ENCODE data around the gene HES5. TPM values are rescaled to one million over a fixed set of nuclear protein-coding genes. Genes with fewer than 3 reads are reported as not detected.

The HES5 gene
- total and polyA plus RNA-seq, 2 experiments from 2014 or later: 0.16 to 0.21 TPM

GRCh38 chr1:2493218-2493617 lies 36.8 kb downstream of the HES5 start:
- peaks cover 4% of the 10 kb centered on the region; the same call in 1 of the 3 replicates for H3K36me3 Mint-ChIP-seq (ENCODE audit: low read depth)
- Histone ChIP-seq H3K4me3 (no peak overlapping the region), H3K79me2 (replicated peaks; ENCODE audit: insufficient read depth) (no peaks in the 10 kb centered on the region), H3K9me2 (ENCODE audit: insufficient read depth) (no peaks in the 10 kb centered on the region), H3K36me3 (ENCODE audit: insufficient read depth) (no peaks in the 10 kb centered on the region), H3K27me3 (ENCODE audit: insufficient read depth) (no peaks in the 10 kb centered on the region), H2AFZ (no peak overlapping the region), H3F3A (replicated peaks; ENCODE audit: low read depth) (no peaks in the 10 kb centered on the region), H3K4me2 (no peak overlapping the region), H3K27ac (ENCODE audit: low read depth) (no peak overlapping the region), H3K4me1 (ENCODE audit: insufficient read depth) (no peaks in the 10 kb centered on the region), H4K20me1 (replicated peaks; ENCODE audit: insufficient read depth) (no peaks in the 10 kb centered on the region)
- H3K4me1 Mint-ChIP-seq: no peaks in the 10 kb centered on the region
- H3K9me3 Mint-ChIP-seq: peaks cover 9% of the 10 kb centered on the region; the same call in 2 of the 3 replicates
- H3K4me3 Mint-ChIP-seq: no peak overlapping the region
- no peak for ATAC-seq
- no peak overlapping the region for H3K27ac Mint-ChIP-seq
- TF ChIP-seq JUNB (IDR thresholded peaks at IDR 0.05; ENCODE audit: unreplicated experiment): no peak
- no peak for TF ChIP-seq POLR2AphosphoS5 (IDR thresholded peaks at IDR 0.05; ENCODE audit: low read depth)
- TF ChIP-seq NANOG (IDR thresholded peaks at IDR 0.05; ENCODE audit: borderline replicate concordance): no peak
- no peak for TF ChIP-seq ZNF331 (CRISPR knock-in tag; IDR thresholded peaks at IDR 0.05; ENCODE audit: low read depth)
- TF ChIP-seq EZH2phosphoT487 (IDR thresholded peaks at IDR 0.05; ENCODE audit: unreplicated experiment): no peak
- TF ChIP-seq CREB1 (CRISPR knock-in tag; IDR thresholded peaks at IDR 0.05; ENCODE audit: low read depth): no peak
- TF ChIP-seq ZNF114 (CRISPR knock-in tag; IDR thresholded peaks at IDR 0.05): no peak
- H3K27me3 Mint-ChIP-seq (ENCODE audit: insufficient read depth, low read depth, poor library complexity): peaks cover 18% of the 10 kb centered on the region
- DNase-seq (ENCODE audit: low spot score): no peak

- Histone ChIP-seq H2AFZ (no peak overlapping the region), H3K4me2 (no peak overlapping the region), H3K9me2 (ENCODE audit: insufficient read depth) (no peaks in the 10 kb centered on the region), H3K36me3 (ENCODE audit: insufficient read depth) (no peaks in the 10 kb centered on the region), H3K27ac (ENCODE audit: low read depth) (no peak overlapping the region), H3K27me3 (ENCODE audit: insufficient read depth) (no peaks in the 10 kb centered on the region), H3K4me3 (no peak overlapping the region), H3K79me2 (replicated peaks; ENCODE audit: insufficient read depth) (no peaks in the 10 kb centered on the region), H4K20me1 (replicated peaks; ENCODE audit: insufficient read depth) (no peaks in the 10 kb centered on the region), H3F3A (replicated peaks; ENCODE audit: low read depth) (no peaks in the 10 kb centered on the region), H3K4me1 (ENCODE audit: insufficient read depth) (no peaks in the 10 kb centered on the region)
- Mint-ChIP-seq H3K36me3 (ENCODE audit: low read depth) (peaks cover 4% of the 10 kb centered on the region; the same call in 1 of the 3 replicates), H3K4me1 (no peaks in the 10 kb centered on the region), H3K9me3 (peaks cover 15% of the 10 kb centered on the region), H3K27ac (no peak overlapping the region), H3K27me3 (ENCODE audit: insufficient read depth, low read depth, poor library complexity) (peaks cover 14% of the 10 kb centered on the region), H3K4me3 (no peak overlapping the region)
- ATAC-seq (no peak), DNase-seq (ENCODE audit: low spot score) (no peak)
- TF ChIP-seq JUNB (IDR thresholded peaks at IDR 0.05; ENCODE audit: unreplicated experiment) (no peak), ZNF114 (CRISPR knock-in tag; IDR thresholded peaks at IDR 0.05) (no peak), POLR2AphosphoS5 (IDR thresholded peaks at IDR 0.05; ENCODE audit: low read depth) (no peak), ETS1 (IDR thresholded peaks at IDR 0.05) (no peak), EZH2 (IDR thresholded peaks at IDR 0.05; ENCODE audit: low read depth, unreplicated experiment) (no peak), NANOG (IDR thresholded peaks at IDR 0.05; ENCODE audit: borderline replicate concordance) (no peak)
Measured at GRCh38 chr1:2492091-2492490, 38.0 kb downstream of the HES5 start.

GRCh38 chr1:2489615-2490014 lies 40.4 kb downstream of the HES5 start:
- Histone ChIP-seq H2AFZ (no peak overlapping the region), H3K27me3 (ENCODE audit: insufficient read depth) (no peaks in the 10 kb centered on the region), H3K36me3 (ENCODE audit: insufficient read depth) (no peaks in the 10 kb centered on the region), H3K4me3 (no peak overlapping the region), H3F3A (replicated peaks; ENCODE audit: low read depth) (no peaks in the 10 kb centered on the region), H3K4me1 (ENCODE audit: insufficient read depth) (no peaks in the 10 kb centered on the region), H3K9me2 (ENCODE audit: insufficient read depth) (no peaks in the 10 kb centered on the region), H3K79me2 (replicated peaks; ENCODE audit: insufficient read depth) (no peaks in the 10 kb centered on the region), H3K4me2 (no peak overlapping the region), H4K20me1 (replicated peaks; ENCODE audit: insufficient read depth) (no peaks in the 10 kb centered on the region), H3K27ac (ENCODE audit: low read depth) (no peak overlapping the region)
- ATAC-seq: no peak
- H3K4me1 Mint-ChIP-seq: no peaks in the 10 kb centered on the region
- peaks cover 11% of the 10 kb centered on the region for H3K27me3 Mint-ChIP-seq (ENCODE audit: insufficient read depth, low read depth, poor library complexity)
- no peak overlapping the region for H3K4me3 Mint-ChIP-seq
- no peak overlapping the region for H3K27ac Mint-ChIP-seq
- peaks cover 15% of the 10 kb centered on the region for H3K9me3 Mint-ChIP-seq
- H3K36me3 Mint-ChIP-seq (ENCODE audit: low read depth): peaks cover 4% of the 10 kb centered on the region; the same call in 1 of the 3 replicates
- no peak for DNase-seq (ENCODE audit: low spot score)
- TF ChIP-seq REST (IDR thresholded peaks at IDR 0.05; ENCODE audit: unreplicated experiment) (no peak), CREB1 (CRISPR knock-in tag; IDR thresholded peaks at IDR 0.05; ENCODE audit: low read depth) (no peak), ZNF114 (CRISPR knock-in tag; IDR thresholded peaks at IDR 0.05) (no peak), CTCF (conservative IDR thresholded peaks at IDR 0.05; ENCODE audit: low read depth in 2 of 2) (no peak), EZH2phosphoT487 (IDR thresholded peaks at IDR 0.05; ENCODE audit: unreplicated experiment) (no peak), NANOG (IDR thresholded peaks at IDR 0.05; ENCODE audit: borderline replicate concordance) (no peak), POLR2AphosphoS5 (IDR thresholded peaks at IDR 0.05; ENCODE audit: low read depth) (no peak), ZNF331 (CRISPR knock-in tag; IDR thresholded peaks at IDR 0.05; ENCODE audit: low read depth) (no peak), EZH2 (IDR thresholded peaks at IDR 0.05; ENCODE audit: low read depth, unreplicated experiment) (no peak), STAT1 (IDR thresholded peaks at IDR 0.05; ENCODE audit: unreplicated experiment) (no peak)
